Activated T-helper 17 cell treated with anti-CD3 and anti-CD28 coated beads, Interleukin-2, amount 50 U/mL, for 72 hours (primary cell): ENCODE measurements around the gene DUS1L. TPM values are rescaled to one million over a fixed set of nuclear protein-coding genes. Genes with fewer than 3 reads are reported as not detected.
A peak's percentile ranks its signal among the peaks of the same experiment; 100 is the strongest.

Experiments
- ATAC-seq: fragments of 150-1000 bp; cut with Tn5 transposase; replicated peaks from 2 replicates; pipeline ENCODE4 v1.10.0; 2021; ENCODE audit warnings: mild to moderate bottlenecking, moderate library complexity
- H3K27ac Mint-ChIP-seq: one replicate; pipeline ENCODE4 v1.8.0; 2022; ENCODE audit warnings: mixed read lengths
- H3K27me3 Mint-ChIP-seq: one replicate; pipeline ENCODE4 v1.8.0; 2022; ENCODE audit warnings: mixed read lengths
- H3K36me3 Mint-ChIP-seq: one replicate; pipeline ENCODE4 v1.8.0; 2022; ENCODE audit warnings: low read depth, mild to moderate bottlenecking, mixed read lengths
- H3K4me1 Mint-ChIP-seq: one replicate; pipeline ENCODE4 v1.8.0; 2022; ENCODE audit warnings: mixed read lengths
- H3K4me3 Mint-ChIP-seq: one replicate; pipeline ENCODE4 v1.8.0; 2022; ENCODE audit warnings: mild to moderate bottlenecking, mixed read lengths
- H3K9me3 Mint-ChIP-seq: one replicate; pipeline ENCODE4 v1.8.0; 2022; ENCODE audit warnings: mixed read lengths
- total RNA-seq, 2 donors: library from RNA; stranded (reverse); gene quantifications; one replicate each; pipeline ENCODE4 v1.2.3, GENCODE V29; 2022

DUS1L gene
- total RNA-seq, 2 donors from 2014 or later: 59.7 to 129 TPM

DNA sequence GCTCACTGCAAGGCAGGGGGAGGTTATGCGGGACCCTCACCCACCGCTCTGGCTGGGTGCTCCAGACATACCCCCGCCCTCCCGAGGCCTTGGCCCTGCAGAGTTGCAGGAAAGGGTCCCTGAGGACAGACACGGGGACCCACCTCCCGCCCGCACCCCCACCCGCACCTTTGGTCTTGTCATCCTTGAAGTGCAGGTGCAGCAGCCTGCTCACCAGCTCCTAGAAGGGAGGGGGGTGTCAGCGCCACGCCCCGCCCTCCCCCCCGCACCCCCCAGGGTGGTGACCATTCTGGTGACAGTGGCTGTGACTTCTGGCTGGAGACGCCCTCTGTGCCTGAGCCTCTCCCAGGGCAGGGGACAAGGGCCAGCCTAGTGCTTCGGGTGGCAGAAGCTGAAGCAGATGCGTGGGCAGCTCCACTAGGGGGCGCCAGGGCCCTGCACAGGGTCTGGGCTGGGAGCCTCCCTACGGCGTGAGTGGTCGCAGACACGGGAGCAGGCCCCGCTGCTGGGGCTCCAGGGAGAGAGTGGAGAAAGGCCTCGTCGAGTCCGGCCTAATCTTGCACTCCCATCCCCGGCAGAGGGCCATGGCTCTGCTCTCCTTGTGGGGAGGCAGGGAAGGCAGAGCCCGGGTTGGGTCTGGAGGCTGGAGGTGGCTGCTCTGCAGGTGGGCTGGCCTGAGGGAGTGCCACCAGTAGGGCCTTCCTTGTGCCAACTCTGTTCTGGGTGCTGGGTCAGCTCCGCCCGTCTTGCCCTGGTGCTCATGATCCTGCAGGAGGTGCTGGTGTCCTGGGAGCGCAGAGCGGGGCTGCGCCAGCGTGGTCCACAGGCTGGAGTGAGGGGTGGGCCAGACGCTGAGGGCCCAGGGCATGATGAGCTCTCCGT is 45.7 kb downstream of the DUS1L start:
- Mint-ChIP-seq H3K9me3 (no peaks in the 10 kb centered on the region), H3K36me3 (peaks cover 15% of the 10 kb centered on the region), H3K4me1 (no peaks in the 10 kb centered on the region), H3K27ac (no peak overlapping the region), H3K4me3 (peak overlapping the region; percentile 90), H3K27me3 (no peaks in the 10 kb centered on the region)
- no peak for ATAC-seq

DNA sequence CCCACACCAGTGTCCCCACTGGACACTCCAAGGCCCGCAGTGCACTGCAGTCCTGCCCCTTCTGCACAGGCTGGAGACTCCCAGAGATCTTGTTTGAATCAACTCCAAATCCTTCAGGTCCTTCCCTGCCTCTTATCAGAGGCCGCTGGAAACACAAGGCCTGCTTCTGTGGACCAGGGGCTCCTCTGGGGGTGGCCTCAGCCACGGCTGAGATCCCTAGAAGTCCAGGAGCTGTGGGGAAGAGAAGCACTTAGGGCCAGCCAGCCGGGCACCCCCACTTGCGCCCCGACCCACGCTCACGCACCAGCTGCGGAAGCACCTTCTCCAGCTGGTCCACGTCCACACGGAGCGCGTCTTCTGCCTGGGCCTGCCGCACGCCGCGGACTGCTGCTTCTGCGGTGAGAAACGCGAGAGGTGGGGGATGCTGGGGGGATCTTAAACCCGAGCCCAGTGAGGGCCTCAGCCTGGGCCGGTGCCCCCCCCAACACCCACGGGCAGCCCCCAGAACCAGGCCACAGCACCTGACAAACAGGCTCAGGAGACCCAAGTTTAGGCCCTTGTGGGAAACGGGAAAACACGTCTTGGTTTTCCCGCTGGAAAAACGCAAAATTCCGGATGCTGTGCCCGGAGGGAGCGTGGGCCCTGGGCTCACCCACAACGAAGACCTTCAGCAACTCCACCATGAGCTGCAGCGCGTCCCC is 46.5 kb downstream of the DUS1L start:
- H3K4me1 Mint-ChIP-seq: no peaks in the 10 kb centered on the region
- ATAC-seq: no peak
- H3K9me3 Mint-ChIP-seq: no peaks in the 10 kb centered on the region

DNA sequence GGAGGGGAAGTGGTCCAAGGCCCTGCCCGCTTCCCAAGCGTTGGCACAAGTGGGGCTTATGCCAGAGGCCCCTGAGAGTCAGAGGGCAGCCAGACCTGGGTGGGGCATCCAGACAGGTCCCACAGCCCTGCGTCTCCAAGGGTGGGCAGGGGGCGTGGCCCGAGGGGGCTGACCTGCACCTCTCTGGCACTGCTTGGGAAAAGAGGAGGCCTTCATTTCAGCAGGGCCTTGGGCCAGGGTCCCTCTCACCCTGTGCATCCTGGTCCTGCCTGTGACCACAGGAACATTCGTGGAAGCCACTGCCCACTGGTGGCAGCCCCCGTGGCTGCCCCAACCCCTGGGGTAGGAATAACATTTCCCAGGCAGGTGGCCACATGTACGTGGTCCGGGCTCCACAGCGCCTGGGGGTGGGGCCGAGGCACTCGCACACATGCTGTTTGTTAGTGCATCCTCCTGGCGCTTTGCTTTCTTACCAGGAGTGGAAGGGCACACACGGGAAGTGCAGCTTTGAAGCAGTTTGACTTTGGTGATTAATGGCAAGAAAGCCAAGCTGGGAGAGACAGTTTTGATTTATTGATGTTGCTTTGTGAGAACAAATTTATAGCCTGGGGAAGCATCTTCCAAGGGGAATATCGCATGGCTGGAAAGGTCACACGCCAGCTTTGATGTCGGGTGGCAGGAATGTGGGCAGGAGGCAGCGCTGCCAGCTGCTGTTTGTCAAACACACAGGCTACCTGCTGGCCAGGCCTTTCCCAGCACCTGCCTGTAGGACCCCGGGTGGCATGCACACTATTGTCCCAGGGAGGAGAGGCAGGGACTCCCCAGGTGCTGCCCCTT is 47.2 kb downstream of the DUS1L start:
- H3K27ac Mint-ChIP-seq: no peak overlapping the region

More for the DNA sequence above, 46.5 kb downstream of the DUS1L start:
- Mint-ChIP-seq H3K27me3 (no peaks in the 10 kb centered on the region), H3K27ac (no peak overlapping the region), H3K4me3 (no peak overlapping the region), H3K36me3 (peaks cover 15% of the 10 kb centered on the region)

DNA sequence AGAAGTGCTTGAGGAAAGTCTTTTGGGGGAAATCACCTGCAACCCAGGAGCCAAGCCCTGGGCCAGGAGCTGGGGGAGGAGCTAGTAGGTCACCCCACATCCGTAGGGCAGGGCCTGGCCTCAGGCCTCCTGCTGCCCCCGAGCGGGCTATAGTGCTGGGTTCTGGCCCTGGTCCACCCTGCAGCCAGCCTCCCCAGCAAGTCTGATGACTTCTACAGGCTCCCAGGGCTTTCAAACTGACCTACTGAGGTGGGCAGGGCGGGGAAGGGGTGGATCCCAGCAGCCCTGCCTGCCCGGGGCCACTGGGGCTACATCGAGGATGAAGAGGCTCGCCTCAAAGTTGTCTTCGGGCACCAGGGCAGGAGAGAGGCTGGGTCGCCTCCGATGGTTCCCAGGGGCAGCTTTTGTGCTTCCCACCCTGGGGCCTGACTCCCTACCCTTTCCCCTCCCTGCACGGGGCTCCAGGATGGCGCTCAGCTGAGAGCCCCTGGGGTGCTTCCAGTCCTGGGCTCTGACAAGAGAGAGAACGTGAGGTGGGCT is 47.9 kb downstream of the DUS1L start:
- no peaks in the 10 kb centered on the region for H3K9me3 Mint-ChIP-seq
- no peak overlapping the region for H3K4me3 Mint-ChIP-seq
- H3K36me3 Mint-ChIP-seq: peaks cover 15% of the 10 kb centered on the region
- no peak for ATAC-seq
- no peaks in the 10 kb centered on the region for H3K4me1 Mint-ChIP-seq
- no peak overlapping the region for H3K27ac Mint-ChIP-seq
- H3K27me3 Mint-ChIP-seq: no peaks in the 10 kb centered on the region

More for the DNA sequence above, 47.2 kb downstream of the DUS1L start:
- H3K4me1 Mint-ChIP-seq: no peaks in the 10 kb centered on the region
- peaks cover 15% of the 10 kb centered on the region for H3K36me3 Mint-ChIP-seq
- H3K9me3 Mint-ChIP-seq: no peaks in the 10 kb centered on the region
- no peaks in the 10 kb centered on the region for H3K27me3 Mint-ChIP-seq
- no peak for ATAC-seq
- no peak overlapping the region for H3K4me3 Mint-ChIP-seq

DNA sequence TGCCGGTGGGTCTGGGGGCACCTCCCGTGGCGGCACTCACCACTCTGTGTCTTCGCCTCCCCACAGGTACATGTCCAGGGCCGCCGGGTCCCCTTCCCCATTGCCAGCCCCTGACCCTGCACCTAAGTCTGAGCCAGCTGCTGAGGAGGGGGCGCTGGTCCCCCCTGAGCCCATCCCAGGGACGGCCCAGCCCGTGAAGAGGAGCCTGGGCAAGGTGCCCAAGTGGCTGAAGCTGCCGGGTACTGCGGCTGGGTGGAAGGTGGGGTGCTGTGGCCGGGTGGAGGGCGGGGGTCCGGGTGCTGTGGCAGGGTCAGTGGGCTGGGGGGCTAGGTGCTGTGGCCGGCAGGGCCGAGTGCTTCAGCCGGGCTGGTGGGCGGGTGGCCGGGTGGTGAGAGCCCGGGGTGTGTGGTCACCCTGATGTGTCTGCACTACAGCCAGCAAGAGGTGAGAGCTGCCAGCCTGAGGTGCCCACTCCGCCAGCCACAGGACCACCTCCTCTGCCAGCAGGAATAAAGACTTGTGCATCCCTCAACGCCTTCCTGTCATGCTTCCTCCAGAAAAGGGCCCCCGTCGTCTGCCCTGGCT is 48.6 kb downstream of the DUS1L start:
- H3K27ac Mint-ChIP-seq: no peak overlapping the region
- ATAC-seq: no peak
- no peaks in the 10 kb centered on the region for H3K9me3 Mint-ChIP-seq
- no peaks in the 10 kb centered on the region for H3K4me1 Mint-ChIP-seq
- H3K27me3 Mint-ChIP-seq: no peaks in the 10 kb centered on the region
- no peak overlapping the region for H3K4me3 Mint-ChIP-seq
- peaks cover 15% of the 10 kb centered on the region for H3K36me3 Mint-ChIP-seq

DNA sequence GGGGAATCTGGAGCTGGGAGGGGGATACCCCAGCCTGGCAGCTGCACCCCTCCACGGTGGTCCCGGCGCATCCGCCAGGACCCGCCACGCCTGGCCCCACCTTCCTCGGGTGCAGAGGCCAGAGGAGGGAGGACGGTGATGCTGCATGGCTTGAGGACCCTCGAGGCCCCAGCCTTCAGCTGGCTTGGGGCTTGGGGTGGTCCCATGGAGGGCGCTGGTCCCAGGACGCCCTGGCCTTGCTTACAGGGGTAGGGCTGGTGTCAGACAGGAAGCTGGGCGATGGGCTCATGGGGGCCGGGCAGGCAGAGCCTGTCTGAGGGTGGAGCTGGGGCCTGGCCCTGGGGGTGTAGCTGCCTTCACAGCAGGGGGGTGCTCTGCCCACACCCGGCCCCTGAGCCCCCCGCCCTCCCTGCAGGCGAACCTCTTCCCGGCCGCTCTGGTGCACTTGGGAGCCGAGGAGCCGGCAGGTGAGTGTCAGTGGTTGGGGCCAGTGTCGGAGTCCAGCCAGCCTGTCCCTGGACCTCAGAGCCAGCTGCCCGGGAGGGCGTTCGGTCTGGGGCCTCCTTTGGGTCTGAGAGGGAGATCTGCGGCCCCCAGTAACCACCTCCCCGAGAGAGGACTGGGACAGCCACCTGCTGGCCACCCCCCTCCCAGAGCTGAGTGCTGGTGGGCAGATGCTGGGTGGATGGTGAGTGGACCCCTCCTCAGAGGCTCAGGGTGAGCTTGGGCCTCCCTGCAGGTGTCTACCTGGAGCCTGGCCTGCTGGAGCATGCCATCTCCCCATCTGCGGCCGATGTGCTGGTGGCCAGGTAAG is 49.3 kb downstream of the DUS1L start:
- no peak overlapping the region for H3K4me3 Mint-ChIP-seq
- ATAC-seq: no peak
- no peaks in the 10 kb centered on the region for H3K4me1 Mint-ChIP-seq
- no peaks in the 10 kb centered on the region for H3K9me3 Mint-ChIP-seq
- peaks cover 9% of the 10 kb centered on the region for H3K36me3 Mint-ChIP-seq
- no peak overlapping the region for H3K27ac Mint-ChIP-seq
- no peaks in the 10 kb centered on the region for H3K27me3 Mint-ChIP-seq

DNA sequence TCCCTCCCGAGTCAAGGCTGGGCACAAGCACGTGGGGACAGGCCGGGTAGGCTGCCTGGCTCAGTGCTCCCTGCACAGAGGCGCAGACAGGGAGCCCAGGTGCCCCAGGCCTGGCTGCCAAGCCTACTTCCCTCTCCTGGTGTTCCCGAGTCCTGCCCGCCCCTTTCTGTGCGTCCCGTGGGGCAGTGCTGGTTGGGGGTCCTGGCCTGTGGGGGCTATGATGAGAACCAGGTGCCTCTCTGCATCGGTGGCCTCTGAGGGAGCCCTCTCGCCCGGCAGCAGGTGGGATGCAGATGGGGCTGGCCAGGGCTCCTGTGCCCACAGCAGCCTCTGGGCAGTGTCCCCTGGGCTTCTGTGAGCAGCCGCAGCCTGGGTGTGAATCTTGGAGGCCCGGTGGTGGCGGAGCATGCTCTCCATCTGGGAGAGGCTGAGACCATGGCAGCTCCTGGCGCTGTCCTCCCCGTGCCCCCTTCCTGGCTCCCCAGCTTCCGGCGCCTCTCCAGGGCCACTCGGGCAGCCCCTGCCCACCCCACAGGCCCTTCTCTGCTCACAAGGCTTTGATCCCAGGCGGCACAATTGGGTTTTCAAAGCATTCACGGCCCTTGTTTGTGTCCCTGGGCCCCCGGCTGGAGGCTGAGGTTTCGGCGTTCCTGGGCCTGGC is 50.2 kb downstream of the DUS1L start:
- Mint-ChIP-seq H3K27me3 (no peaks in the 10 kb centered on the region), H3K4me3 (no peak overlapping the region), H3K4me1 (no peaks in the 10 kb centered on the region), H3K27ac (no peak overlapping the region), H3K36me3 (peaks cover 9% of the 10 kb centered on the region), H3K9me3 (no peaks in the 10 kb centered on the region)
- no peak for ATAC-seq

DNA sequence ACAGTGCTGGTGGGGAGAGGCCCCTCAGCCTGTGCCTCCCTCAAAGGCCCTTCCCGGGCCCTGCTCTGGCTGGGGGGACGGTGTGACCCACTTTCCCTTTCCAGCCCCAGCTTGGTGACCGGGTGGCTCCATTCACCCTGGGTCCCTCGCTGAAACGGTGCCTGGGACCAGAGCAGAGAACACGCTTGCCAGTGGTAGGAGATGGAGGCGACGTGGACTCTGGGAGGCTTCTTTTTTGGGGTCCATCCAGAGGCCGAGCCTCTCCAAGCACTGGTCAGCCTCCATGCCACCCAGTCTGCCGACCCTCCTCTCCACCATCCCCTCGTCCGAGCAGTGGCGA is 50.7 kb downstream of the DUS1L start:
- Mint-ChIP-seq H3K27me3 (no peaks in the 10 kb centered on the region), H3K9me3 (no peaks in the 10 kb centered on the region), H3K4me3 (no peak overlapping the region), H3K36me3 (peaks cover 9% of the 10 kb centered on the region), H3K27ac (no peak overlapping the region), H3K4me1 (no peaks in the 10 kb centered on the region)
- no peak for ATAC-seq

DNA sequence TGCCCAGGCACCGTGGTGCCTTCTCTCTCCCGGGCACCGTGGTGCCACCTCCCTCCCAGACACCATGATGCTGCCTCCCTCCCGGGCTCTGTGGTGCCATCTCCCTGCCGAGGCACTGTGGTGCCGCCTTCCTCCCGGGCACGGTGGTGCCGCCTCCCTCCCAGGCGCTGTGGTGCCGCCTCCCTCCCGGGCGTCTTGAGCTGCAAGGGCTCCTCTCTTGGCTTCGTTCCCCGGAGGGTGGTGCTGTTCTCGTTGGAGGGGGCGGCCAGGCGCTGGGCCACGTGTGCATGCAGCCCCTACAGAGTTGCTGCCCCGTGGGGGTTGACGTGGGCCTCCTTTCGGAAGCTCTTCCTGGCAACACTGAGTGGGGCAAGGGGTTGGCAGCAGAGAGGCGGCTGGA is 51.2 kb downstream of the DUS1L start:
- Mint-ChIP-seq H3K36me3 (peaks cover 9% of the 10 kb centered on the region), H3K9me3 (no peaks in the 10 kb centered on the region), H3K4me3 (no peak overlapping the region), H3K27ac (no peak overlapping the region), H3K27me3 (no peaks in the 10 kb centered on the region), H3K4me1 (no peaks in the 10 kb centered on the region)
- no peak for ATAC-seq

DNA sequence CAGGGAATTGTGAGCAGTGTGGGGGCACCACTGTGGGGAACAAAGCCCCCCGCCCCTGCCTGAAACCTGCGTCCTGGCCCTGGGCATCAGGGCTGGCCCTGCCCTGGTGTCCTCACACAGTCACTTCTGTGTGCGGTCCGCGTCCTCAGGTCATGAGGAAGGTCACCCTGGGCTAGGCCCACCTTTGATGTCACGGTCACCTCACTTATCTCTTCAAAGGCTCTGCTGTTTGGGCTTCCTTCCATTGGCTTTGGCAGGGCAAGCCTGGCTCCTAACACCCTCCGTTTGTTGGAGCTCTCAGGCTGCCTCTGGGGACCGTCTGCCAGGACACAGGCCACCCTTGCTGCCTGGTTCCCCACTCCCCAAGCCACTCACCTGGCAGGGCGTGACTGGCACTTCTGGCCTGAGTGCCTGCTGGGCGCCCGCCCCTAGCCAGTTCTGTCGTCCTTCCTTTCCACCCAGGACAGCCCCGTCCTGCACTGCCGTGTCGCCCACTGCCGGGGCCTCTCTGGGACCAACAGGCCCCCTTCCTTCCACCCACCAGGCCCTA is 51.8 kb downstream of the DUS1L start:
- no peaks in the 10 kb centered on the region for H3K27me3 Mint-ChIP-seq
- no peak overlapping the region for H3K4me3 Mint-ChIP-seq
- no peaks in the 10 kb centered on the region for H3K9me3 Mint-ChIP-seq
- H3K4me1 Mint-ChIP-seq: no peaks in the 10 kb centered on the region
- H3K27ac Mint-ChIP-seq: no peak overlapping the region
- peaks cover 7% of the 10 kb centered on the region for H3K36me3 Mint-ChIP-seq
- ATAC-seq: no peak

DNA sequence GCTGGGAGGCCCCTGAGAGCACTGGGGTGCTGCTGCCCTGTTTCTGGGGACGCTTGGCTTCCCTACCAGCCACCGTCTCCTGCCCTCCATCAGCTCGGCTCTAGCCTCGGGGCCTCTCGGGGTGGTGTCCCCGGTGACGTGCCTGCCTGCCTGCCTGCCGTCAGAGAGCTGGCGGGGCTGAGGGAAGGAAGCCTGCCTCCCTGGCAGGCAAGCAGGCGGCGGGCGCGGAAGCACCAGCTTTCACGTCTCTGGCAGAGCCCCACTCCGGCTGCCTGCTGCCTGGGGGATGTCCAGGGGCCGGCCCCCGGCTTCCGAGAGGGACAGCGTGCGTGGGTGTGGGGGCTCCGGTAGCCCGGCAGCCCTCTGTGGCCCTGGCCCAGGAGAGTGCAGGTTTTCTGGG is 52.3 kb downstream of the DUS1L start:
- H3K4me1 Mint-ChIP-seq: no peaks in the 10 kb centered on the region
- H3K27me3 Mint-ChIP-seq: no peaks in the 10 kb centered on the region
- no peak overlapping the region for H3K27ac Mint-ChIP-seq
- no peaks in the 10 kb centered on the region for H3K9me3 Mint-ChIP-seq
- peaks cover 2% of the 10 kb centered on the region for H3K36me3 Mint-ChIP-seq
- no peak for ATAC-seq
- H3K4me3 Mint-ChIP-seq: no peak overlapping the region

DNA sequence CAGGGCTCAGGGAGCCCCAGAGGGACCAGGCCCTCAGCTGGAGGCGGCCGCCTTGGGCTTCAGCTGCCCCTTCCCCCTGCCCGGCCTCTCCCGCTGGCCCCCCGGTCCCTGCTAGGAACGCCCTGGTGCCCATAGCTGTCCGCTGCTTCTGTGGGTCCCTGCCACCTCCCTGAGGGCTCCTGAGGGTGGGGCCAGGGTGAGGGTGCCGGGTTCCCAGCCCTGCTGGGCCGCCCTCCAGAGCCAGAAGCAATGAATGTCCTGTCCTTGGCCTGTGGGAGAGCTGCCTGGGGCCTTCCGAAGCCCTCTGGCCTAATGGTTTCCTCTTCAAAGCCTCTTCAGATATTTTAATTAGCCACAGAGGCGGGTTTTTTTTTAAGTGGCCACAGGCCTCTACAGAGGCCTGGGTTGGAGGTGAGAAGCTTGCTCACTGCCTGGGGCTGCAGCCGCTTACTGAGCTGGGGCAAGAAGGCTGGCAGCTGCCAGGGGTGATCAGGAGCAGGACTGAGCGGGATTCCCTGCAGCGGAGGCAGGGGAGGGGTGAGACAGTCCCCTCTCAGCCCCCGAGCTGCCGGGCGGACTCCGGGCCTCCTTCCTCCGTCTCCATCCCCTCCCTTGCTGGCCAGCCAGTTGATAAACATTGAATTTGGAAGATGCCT is 52.8 kb downstream of the DUS1L start:
- no peaks in the 10 kb centered on the region for H3K9me3 Mint-ChIP-seq
- no peaks in the 10 kb centered on the region for H3K27me3 Mint-ChIP-seq
- no peaks in the 10 kb centered on the region for H3K36me3 Mint-ChIP-seq
- no peaks in the 10 kb centered on the region for H3K4me1 Mint-ChIP-seq
- H3K27ac Mint-ChIP-seq: no peak overlapping the region
- no peak for ATAC-seq
- H3K4me3 Mint-ChIP-seq: no peak overlapping the region
